K562 (cell line): ENCODE results near the gene CD72. TPM values are rescaled to one million over a fixed set of nuclear protein-coding genes. Genes with fewer than 3 reads are reported as not detected.

Experiments
- BRD9 ChIP-seq: fragments of 450-650 bp; IDR thresholded peaks from 2 replicates; pipeline ENCODE4 v1.6.1; 2018; ENCODE audit warnings: low read depth; ENCODE audit not compliant: partially characterized antibody
- CBFA2T3 ChIP-seq: fragments of 450-650 bp; IDR thresholded peaks from 2 replicates; pipeline ENCODE4 v1.6.1; 2017
- DNMT1 ChIP-seq: fragments of 450-650 bp; IDR thresholded peaks from 2 replicates; pipeline ENCODE4 v1.6.1; 2016; ENCODE audit warnings: antibody characterized with exemption, mild to moderate bottlenecking
- E2F1 ChIP-seq: sonication (generic); formaldehyde crosslinking; IDR thresholded peaks from 2 replicates; pipeline ENCODE4 v1.8.1; 2023; ENCODE audit warnings: mild to moderate bottlenecking, missing genetic modification reagents, moderate library complexity
- MTA2 ChIP-seq: fragments of 450-650 bp; IDR thresholded peaks from 2 replicates; pipeline ENCODE4 v1.6.1; 2016; ENCODE audit warnings: low read depth
- OTX1 ChIP-seq: fragments of 450-650 bp; formaldehyde crosslinking; IDR thresholded peaks from 2 replicates; pipeline ENCODE4 v1.4.0; 2022; ENCODE audit warnings: mild to moderate bottlenecking
- TAF9B ChIP-seq: fragments of 450-650 bp; IDR thresholded peaks from 2 replicates; pipeline ENCODE4 v1.6.1; 2018; ENCODE audit warnings: mild to moderate bottlenecking; ENCODE audit not compliant: partially characterized antibody
- THAP12 ChIP-seq: fragments of 250-450 bp; sonication (Bioruptor Pico); IDR thresholded peaks from 2 replicates; pipeline ENCODE4 v1.9.0; 2021; ENCODE audit warnings: mild to moderate bottlenecking, inconsistent platforms
- ZBTB26 ChIP-seq: fragments of 450-650 bp; formaldehyde crosslinking; IDR thresholded peaks from 2 replicates; pipeline ENCODE4 v1.4.0; 2022; ENCODE audit warnings: missing genetic modification characterization
- ZNF146 ChIP-seq: IDR thresholded peaks from one replicate; pipeline ENCODE4 v1.6.1; 2018; ENCODE audit warnings: missing compliant biosample characterization; ENCODE audit not compliant: unreplicated experiment
- ZNF668 ChIP-seq: fragments of 250-450 bp; sonication (Bioruptor Pico); IDR thresholded peaks from 2 replicates; pipeline ENCODE4 v1.8.0; 2022; ENCODE audit warnings: mild to moderate bottlenecking, inconsistent platforms
- polyA plus RNA-seq, 8 experiments: library from polyadenylated mRNA; depleted of rRNA in 4 of 8; stranded (reverse) in 5 of 8; unstranded in 3 of 8; fragments of >200 nt; fragmentation: Nextera tagmentation in 2 of 8; fragmentation: Illumina TruSeq in 1 of 8; extraction: Ambion mirVana in 2 of 8; extraction: Trizol in 1 of 8; gene quantifications; 2 replicates each; pipeline versions ENCODE4 v1.2.1 to v1.2.3, GENCODE V29; 2011 to 2014; ENCODE audit warnings: inconsistent platforms in 1 of 8, missing spikeins in 1 of 8
- total RNA-seq, 7 experiments: library from RNA; depleted of rRNA in 6 of 7; stranded (reverse); fragments of >200 nt in 6 of 7; fragmentation: Illumina TruSeq in 2 of 7; extraction: Trizol in 2 of 7; gene quantifications; 2 replicates each; pipeline versions ENCODE4 v1.2.1 to v1.2.3, GENCODE V29; 2011 to 2021; ENCODE audit warnings: low replicate concordance in 1 of 7

CD72 gene
- total and polyA plus RNA-seq, 9 of the 15 experiments (the other 6 are each of a cell fraction or from before 2014, with no cell fraction given), result 0.11 to 0.78 (median 0.27) TPM; not detected in 1

GRCh38 chr9:35608221-35608620 lies 10.0 kb downstream of the CD72 start (continued):
- no peak for TF ChIP-seq THAP12 (CRISPR knock-in tag)
- TF ChIP-seq OTX1 (CRISPR knock-in tag), result no peak
- TF ChIP-seq E2F1 (CRISPR knock-in tag), result no peak
- no peak for TF ChIP-seq TAF9B
- TF ChIP-seq MTA2, result no peak
- no peak for TF ChIP-seq ZBTB26
- TF ChIP-seq DNMT1, result no peak
- no peak for TF ChIP-seq BRD9
- TF ChIP-seq ZNF668 (CRISPR knock-in tag), result no peak
- TF ChIP-seq CBFA2T3, result no peak
- no peak for TF ChIP-seq ZNF146
